ENCODE results near the gene OVCA2.

DNA sequence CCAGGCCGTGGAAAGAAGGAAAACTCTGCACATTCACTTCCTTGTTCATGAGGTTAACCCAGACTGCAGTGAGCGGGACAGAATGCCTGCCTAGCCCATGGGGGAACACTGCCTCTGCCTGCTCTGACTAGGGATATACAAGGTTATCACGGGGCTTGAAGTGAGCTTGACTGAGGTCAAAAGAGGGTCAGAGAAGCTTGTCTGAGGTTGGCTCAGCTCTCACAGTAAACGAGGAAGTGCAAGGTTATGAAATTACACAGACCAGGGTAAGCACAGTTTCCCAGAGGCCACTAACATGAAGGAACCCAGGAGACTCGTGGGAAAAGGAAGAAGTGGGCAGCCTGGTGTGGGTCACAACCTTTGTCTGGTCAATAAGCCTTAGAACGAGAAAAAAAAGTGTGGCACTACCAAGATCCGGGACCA lies 41.8 kb downstream of the OVCA2 start:
- TF ChIP-seq, protein P1, sequence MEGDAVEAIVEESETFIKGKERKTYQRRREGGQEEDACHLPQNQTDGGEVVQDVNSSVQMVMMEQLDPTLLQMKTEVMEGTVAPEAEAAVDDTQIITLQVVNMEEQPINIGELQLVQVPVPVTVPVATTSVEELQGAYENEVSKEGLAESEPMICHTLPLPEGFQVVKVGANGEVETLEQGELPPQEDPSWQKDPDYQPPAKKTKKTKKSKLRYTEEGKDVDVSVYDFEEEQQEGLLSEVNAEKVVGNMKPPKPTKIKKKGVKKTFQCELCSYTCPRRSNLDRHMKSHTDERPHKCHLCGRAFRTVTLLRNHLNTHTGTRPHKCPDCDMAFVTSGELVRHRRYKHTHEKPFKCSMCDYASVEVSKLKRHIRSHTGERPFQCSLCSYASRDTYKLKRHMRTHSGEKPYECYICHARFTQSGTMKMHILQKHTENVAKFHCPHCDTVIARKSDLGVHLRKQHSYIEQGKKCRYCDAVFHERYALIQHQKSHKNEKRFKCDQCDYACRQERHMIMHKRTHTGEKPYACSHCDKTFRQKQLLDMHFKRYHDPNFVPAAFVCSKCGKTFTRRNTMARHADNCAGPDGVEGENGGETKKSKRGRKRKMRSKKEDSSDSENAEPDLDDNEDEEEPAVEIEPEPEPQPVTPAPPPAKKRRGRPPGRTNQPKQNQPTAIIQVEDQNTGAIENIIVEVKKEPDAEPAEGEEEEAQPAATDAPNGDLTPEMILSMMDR (conservative IDR thresholded peaks at IDR 0.05): no peak
- no peak for TF ChIP-seq ZFX (IDR thresholded peaks at IDR 0.05)

Data from C4-2B (cell line).